Muscle layer of colon (tissue), 2 donors: ENCODE measurements around the gene SLC39A1.
"Not testable (repeated sequence)": the region's sequence is repeated elsewhere in the genome, so short reads cannot be mapped to it uniquely, and the experiment has no call there.

Experiments used
- H3K27ac ChIP-seq: one replicate; pipeline ENCODE4 v1.7.0; 2013; ENCODE audit warnings: low read depth, mild to moderate bottlenecking, low read length, moderate library complexity
- H3K27me3 ChIP-seq, 2 donors: one replicate each; pipeline ENCODE4 v1.7.0; 2013; ENCODE audit warnings: low read length in 2 of 2, mild to moderate bottlenecking in 2 of 2; ENCODE audit not compliant: insufficient read depth in 2 of 2, control insufficient read depth in 1 of 2
- H3K36me3 ChIP-seq: one replicate; pipeline ENCODE4 v1.7.0; 2013; ENCODE audit warnings: mild to moderate bottlenecking, low read length; ENCODE audit not compliant: insufficient read depth
- H3K4me1 ChIP-seq: one replicate; pipeline ENCODE4 v1.7.0; 2013; ENCODE audit warnings: mild to moderate bottlenecking, low read length; ENCODE audit not compliant: insufficient read depth
- H3K4me3 ChIP-seq, 2 donors: one replicate each; pipeline ENCODE4 v1.7.0; 2013; ENCODE audit warnings: low read length in 2 of 2, low read depth in 1 of 2, mild to moderate bottlenecking in 1 of 2, moderate library complexity in 1 of 2
- H3K9ac ChIP-seq: one replicate; pipeline ENCODE4 v1.7.0; 2013; ENCODE audit warnings: low read length
- H3K9me3 ChIP-seq: one replicate; pipeline ENCODE4 v1.7.0; 2013; ENCODE audit warnings: mild to moderate bottlenecking, low read length
- donor health status: abdominal sarcoma.
- donor health status: Adenocarcinoma of cecum.

The SLC39A1 gene, protein sequence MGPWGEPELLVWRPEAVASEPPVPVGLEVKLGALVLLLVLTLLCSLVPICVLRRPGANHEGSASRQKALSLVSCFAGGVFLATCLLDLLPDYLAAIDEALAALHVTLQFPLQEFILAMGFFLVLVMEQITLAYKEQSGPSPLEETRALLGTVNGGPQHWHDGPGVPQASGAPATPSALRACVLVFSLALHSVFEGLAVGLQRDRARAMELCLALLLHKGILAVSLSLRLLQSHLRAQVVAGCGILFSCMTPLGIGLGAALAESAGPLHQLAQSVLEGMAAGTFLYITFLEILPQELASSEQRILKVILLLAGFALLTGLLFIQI

DNA sequence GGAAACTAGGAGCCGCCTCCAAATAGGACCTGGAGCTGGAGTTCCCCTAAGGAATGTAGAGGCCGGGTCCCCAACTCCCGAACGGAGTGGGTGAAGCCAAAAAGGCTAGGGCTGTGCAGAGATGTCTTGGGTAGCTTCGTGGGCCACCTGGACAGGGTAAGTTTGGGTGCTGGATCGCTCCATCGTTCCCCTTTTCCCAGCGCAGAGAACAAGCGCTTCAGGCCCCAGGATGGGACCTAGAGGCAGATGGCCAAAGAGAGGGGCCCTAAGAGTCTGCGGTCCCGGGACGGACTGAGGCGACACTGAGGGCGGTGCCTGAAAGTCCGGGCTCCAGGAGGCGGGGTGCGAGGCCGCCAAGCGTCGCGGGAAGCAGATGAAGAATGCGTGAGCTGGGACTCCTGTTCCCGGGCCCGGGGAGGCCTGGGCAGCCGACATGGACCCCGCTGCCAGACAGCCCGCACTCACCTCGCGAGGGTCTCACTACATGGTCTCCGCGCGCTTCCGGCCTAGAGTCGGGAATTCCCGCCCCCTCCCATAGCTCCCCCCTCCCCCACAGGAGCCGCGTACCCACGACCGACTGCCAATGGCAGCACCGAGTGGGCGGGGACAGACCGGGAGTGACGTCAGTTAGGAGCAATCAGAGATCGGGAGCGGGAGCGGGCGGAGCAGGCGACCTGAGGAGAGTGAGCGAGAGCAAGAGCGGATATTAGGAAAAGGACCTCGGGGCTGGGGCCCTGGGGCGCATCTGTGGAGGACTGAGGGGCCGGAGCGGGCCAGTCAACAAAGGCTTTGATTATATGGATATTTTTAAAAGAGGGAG, at the start of gene SLC39A1:
Gene SLC39A1 (minus strand): TSS at position 508 of the 820 bp plus-strand sequence. CDS start 822 bp downstream, outside the sequence.
- Histone ChIP-seq H3K27ac (peak within 1 kb of the TSS; percentile 93), H3K36me3 (peaks cover 18% of the 10 kb centered on the region), H3K4me3 (peak within 1 kb of the TSS; percentile 67 to 79), H3K9ac (peak within 1 kb of the TSS; percentile 85), H3K9me3 (no peaks in the 10 kb centered on the region), H3K27me3 (no peaks in the 10 kb centered on the region), H3K4me1 (peaks cover 53% of the 10 kb centered on the region)

DNA sequence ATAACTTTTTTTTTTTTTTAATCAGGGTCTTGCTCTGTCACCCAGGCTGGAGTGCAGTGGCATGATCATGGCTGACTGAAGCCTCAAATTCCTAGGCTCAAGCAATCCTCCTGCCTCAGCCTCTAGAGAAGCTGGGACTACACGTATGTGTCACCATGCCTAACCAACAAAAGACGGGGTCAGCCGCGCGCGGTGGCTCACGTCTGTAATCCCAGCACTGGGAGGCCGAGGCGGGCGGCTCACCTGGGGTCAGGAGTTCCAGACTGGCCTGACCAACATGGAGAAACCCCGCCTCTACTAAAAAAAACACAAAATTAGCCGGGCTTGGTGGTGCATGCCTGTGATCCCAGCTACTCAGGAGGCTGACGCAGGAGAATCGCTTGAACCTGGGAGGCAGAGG, 49.2 kb upstream of the SLC39A1 start:
- H3K27me3 ChIP-seq, H3K27ac ChIP-seq, H3K9ac ChIP-seq, H3K9me3 ChIP-seq, H3K4me1 ChIP-seq, H3K36me3 ChIP-seq, H3K4me3 ChIP-seq: not testable (repeated sequence)

DNA sequence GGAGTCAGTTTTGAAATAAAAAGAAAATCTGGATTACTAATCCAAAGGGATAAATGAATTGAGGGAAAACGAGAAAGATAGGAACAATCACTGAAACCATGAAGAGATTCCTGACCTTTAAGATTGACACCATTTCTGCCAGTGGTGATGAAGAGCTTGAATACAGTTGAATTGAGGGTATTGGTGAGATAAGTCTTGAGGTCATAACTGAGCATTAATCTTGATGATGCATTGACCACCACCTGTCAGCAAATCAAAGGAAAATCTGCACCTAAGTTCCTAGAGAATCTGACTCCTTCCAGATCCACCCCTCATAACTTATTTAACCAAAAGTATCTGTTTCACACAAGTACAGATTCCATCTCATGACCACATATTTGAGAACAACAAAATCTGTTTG, 48.8 kb upstream of the SLC39A1 start:
- no peaks in the 10 kb centered on the region for H3K27me3 ChIP-seq
- H3K9ac ChIP-seq, result no peak overlapping the region
- no peaks in the 10 kb centered on the region for H3K36me3 ChIP-seq
- no peak overlapping the region for H3K4me3 ChIP-seq
- H3K27ac ChIP-seq, result no peak overlapping the region
- H3K9me3 ChIP-seq, result no peaks in the 10 kb centered on the region
- H3K4me1 ChIP-seq, result no peaks in the 10 kb centered on the region

DNA sequence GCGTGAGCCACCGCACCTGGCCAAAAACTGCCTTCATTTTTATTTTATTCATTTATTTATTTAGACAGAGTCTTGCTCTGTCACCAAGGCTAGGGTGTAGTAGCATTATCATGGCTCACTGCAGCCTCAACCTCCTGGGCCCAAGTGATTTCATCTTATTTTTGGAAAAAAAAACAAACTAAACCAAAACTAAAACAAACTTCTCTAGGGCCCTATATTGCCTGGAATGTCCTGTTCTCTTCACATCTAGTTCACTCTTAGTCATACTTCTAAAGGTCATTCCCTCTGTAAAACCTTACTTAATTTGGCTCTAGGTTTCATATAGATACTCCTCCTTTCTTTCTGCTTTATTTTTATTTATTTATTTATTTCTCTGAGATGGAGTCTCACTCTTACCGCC, 42.8 kb upstream of the SLC39A1 start:
- no peaks in the 10 kb centered on the region for H3K9me3 ChIP-seq

DNA sequence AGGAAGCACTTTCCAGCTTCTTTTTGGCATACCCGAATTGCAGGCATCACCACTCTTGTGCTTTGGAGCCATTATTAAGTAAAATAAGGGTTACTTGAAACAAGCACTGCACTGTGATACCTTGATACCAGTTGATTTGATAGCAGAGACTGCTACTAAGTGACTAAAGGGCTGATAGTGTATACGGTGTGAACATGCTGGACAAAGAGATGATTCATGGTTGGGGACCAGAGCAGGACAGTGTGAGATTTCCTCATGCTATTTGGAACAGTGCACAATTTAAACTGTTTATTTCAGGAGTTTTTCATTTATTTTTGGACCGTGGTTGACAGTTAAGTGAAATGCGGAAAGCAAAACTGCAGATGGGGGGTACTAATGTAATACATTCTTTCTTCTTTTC, 37.1 kb upstream of the SLC39A1 start:
- Histone ChIP-seq H3K27ac (no peak overlapping the region), H3K27me3 (no peaks in the 10 kb centered on the region), H3K36me3 (no peaks in the 10 kb centered on the region), H3K9ac (no peak overlapping the region), H3K4me3 (no peak overlapping the region), H3K9me3 (no peaks in the 10 kb centered on the region), H3K4me1 (no peaks in the 10 kb centered on the region)

More for the DNA sequence above, 42.8 kb upstream of the SLC39A1 start:
- no peak overlapping the region for H3K4me3 ChIP-seq
- H3K36me3 ChIP-seq, result no peaks in the 10 kb centered on the region
- no peaks in the 10 kb centered on the region for H3K27me3 ChIP-seq
- no peak overlapping the region for H3K9ac ChIP-seq
- H3K4me1 ChIP-seq, result no peaks in the 10 kb centered on the region
- H3K27ac ChIP-seq, result no peak overlapping the region

DNA sequence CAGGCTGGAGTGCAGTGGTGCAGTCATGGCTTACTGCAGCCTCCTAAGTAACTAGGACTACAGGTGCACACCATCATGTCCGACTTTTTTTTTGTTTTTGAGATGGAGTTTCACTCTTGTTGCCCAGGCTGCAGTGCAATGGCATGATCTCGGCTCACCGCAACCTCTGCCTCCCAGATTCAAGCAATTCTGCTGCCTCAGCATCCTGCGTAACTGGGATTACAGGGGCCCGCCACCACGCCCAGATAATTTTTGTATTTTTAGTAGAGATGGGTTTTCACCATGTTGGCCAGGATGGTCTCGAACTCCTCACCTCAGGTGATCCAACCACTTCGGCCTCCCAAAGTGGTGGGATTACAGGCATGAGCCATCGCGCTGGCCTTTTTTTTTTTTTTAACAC, 33.5 kb upstream of the SLC39A1 start:
- not testable (repeated sequence) for H3K9me3 ChIP-seq, H3K4me3 ChIP-seq, H3K9ac ChIP-seq, H3K27ac ChIP-seq, H3K27me3 ChIP-seq
- H3K36me3 ChIP-seq, result peaks cover 21% of the 10 kb centered on the region
- peaks cover 13% of the 10 kb centered on the region for H3K4me1 ChIP-seq

DNA sequence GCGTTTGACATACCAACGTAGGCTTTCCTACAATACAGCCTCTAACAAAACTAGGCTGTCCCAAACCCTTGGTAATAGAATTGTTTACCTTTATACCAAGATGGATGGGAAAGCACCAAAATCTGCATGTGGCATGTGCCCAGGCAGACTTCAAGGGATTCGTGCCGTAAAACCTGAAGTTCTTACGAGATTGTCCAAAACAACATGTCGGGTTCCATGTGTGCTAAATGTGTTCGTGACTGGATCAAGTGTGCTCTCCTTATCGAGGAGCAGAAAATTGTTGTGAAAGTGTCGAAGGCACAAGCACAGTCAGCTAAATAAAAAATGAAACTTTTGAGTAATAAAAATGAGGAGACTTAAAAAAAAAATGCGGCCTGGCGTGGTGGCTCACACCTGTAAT, 32.3 kb upstream of the SLC39A1 start:
- Histone ChIP-seq H3K4me3 (no peak overlapping the region), H3K4me1 (peaks cover 18% of the 10 kb centered on the region), H3K27ac (no peak overlapping the region), H3K9me3 (no peaks in the 10 kb centered on the region), H3K27me3 (no peaks in the 10 kb centered on the region), H3K9ac (no peak overlapping the region), H3K36me3 (peaks cover 25% of the 10 kb centered on the region)

DNA sequence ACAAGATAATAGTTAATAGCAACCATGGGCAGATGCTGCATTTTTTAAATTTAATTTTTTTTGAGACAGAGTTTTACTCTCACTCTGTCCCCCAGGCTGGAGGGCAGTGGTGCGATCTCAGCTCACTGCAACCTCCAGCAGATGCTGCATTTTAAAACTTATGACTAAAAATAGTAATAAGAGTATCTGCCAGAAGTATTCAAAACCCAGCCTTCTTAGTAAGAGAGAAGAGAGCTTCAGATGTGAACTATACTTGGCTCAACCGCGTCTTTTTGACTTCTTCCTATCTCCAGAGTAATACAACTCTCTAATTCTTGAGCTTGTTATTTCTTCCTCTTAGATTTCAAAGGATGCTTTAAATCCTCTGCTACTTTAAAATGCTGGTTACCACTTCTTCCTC, 31.9 kb upstream of the SLC39A1 start:
- Histone ChIP-seq H3K27ac (no peak overlapping the region), H3K36me3 (peaks cover 25% of the 10 kb centered on the region)

DNA sequence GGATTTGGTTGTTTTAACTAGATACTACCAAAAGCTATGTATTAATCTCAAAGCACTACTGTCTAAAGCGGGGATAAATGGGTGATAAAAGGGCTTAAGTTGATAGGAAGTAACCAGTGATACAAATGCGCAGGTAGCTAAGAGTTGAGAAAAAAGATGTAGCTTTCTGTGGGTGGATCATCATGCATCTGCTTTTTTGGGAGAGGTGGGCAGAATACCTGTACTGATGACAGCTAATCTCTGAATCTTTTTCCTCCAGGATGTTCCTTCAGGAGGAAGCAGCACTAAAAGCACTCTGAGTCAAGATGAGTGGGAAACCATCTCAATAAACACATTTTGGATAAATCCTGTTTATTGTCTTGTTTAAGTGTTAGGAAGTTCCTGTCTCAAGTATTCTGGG, 28.5 kb upstream of the SLC39A1 start:
- H3K9me3 ChIP-seq, result no peaks in the 10 kb centered on the region
- H3K9ac ChIP-seq, result peak overlapping the region; percentile 95
- peaks cover 27% of the 10 kb centered on the region for H3K4me1 ChIP-seq
- peak overlapping the region; percentile 75 to 96 for H3K4me3 ChIP-seq
- H3K27me3 ChIP-seq, result no peaks in the 10 kb centered on the region
- peak overlapping the region; percentile 87 for H3K27ac ChIP-seq
- H3K36me3 ChIP-seq, result peaks cover 25% of the 10 kb centered on the region

More for the DNA sequence above, 31.9 kb upstream of the SLC39A1 start:
- Histone ChIP-seq H3K9ac (no peak overlapping the region), H3K4me3 (no peak overlapping the region), H3K27me3 (no peaks in the 10 kb centered on the region), H3K9me3 (no peaks in the 10 kb centered on the region), H3K4me1 (peaks cover 21% of the 10 kb centered on the region)

DNA sequence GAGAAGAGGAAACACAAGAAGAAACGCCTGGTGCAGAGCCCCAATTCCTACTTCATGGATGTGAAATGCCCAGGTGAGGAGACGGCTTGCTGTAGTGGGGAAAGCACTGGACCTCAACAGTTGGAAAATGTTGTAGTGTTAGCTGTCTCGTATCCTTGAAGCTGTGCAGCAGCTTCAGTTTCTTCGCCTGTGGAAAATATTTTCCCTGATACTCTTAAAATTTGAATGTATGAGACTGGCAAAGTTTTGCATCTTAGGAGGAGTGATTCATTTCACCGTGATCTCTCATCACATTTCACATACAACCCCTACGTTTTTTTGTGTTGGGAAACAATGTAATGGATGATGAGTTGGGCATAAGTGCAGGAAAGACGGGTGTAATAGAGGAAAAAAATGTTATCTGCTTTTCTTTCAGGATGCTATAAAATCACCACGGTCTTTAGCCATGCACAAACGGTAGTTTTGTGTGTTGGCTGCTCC, 27.9 kb upstream of the SLC39A1 start:
- Histone ChIP-seq H3K27me3 (no peaks in the 10 kb centered on the region), H3K27ac (peak overlapping the region; percentile 87), H3K4me1 (peaks cover 32% of the 10 kb centered on the region), H3K9me3 (no peaks in the 10 kb centered on the region), H3K9ac (peak overlapping the region; percentile 95), H3K4me3 (peak overlapping the region; percentile 75 to 96), H3K36me3 (peaks cover 25% of the 10 kb centered on the region)

DNA sequence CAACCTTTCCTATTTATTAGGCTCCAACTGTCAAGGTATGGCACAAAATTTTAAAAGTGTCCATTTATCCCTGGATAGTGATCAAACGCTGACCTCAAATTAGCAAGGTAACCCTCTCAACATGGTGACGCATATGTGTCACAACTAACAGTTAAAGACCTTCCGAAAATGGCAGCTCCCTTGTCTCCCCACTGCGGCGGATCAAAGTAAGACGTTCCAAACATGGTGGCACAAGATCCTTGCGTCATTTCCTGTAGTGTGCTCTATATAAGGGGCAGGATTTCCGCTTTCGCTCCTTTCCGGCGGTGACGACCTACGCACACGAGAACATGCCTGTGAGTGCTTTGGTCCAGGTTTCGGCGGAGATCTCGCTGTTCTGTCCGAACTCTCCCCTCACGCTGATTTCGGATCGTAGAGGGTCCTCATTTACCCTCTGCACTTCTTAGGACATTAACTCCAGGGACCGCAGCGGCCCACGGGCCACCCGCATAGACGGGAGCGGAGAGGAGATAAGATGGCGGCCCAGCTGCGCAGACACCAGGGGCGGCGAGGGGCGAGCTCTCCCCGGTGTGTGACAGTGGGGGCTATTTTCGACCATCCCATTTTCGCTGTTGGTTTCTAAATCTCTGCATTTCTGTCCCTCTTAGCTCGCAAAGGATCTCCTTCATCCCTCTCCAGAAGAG, 27.3 kb upstream of the SLC39A1 start, which contains the start of gene RPS27:
Gene RPS27 (plus strand): TSS at position 295 of the 683 bp plus-strand sequence. CDS start 35 bp downstream, at position 330.
- H3K4me3 ChIP-seq, result peak within 1 kb of the TSS; percentile 75 to 96
- H3K9me3 ChIP-seq, result no peaks in the 10 kb centered on the region
- H3K27ac ChIP-seq, result peak within 1 kb of the TSS; percentile 87
- H3K27me3 ChIP-seq, result no peaks in the 10 kb centered on the region
- peaks cover 25% of the 10 kb centered on the region for H3K36me3 ChIP-seq
- peaks cover 32% of the 10 kb centered on the region for H3K4me1 ChIP-seq
- H3K9ac ChIP-seq, result peak within 1 kb of the TSS; percentile 95
